Measurements from ENCODE around the gene INTS7. TPM values are rescaled to one million over a fixed set of nuclear protein-coding genes. Genes with fewer than 3 reads are reported as not detected.

The INTS7 gene
- polyA plus RNA-seq, 1 donor (not counting 4 experiments of a cell fraction or from before 2014, with no cell fraction given), result 27.2 TPM

GRCh38 chr1:212045981-212046380 lies 10.6 kb upstream of the INTS7 start:
- H3K4me3 ChIP-seq (ENCODE audit: control insufficient read depth in 2 of 3, extremely low read depth in 1 of 3, insufficient read depth in 2 of 3, low read depth in 1 of 3, low read length in 3 of 3), result no peak overlapping the region
- H3K27ac ChIP-seq (ENCODE audit: control insufficient read depth, insufficient read depth, low read length), result no peak overlapping the region
- H3K9ac ChIP-seq (ENCODE audit: control insufficient read depth, extremely low read depth, insufficient read depth, low read length), result no peak overlapping the region
- no peak for DNase-seq (ENCODE audit: low read depth, low spot score)
- no peaks in the 10 kb centered on the region for H3K4me1 ChIP-seq (ENCODE audit: control insufficient read depth, extremely low read depth, insufficient read depth, low read length)
- dilution Hi-C loops (cut with MboI; ENCODE audit: extremely low pct_ligation_motif_present, low sequenced_read_pairs), result no loop called here
- H3K9me1 ChIP-seq (ENCODE audit: control insufficient read depth, extremely low read depth, insufficient read depth, low read length), result no peaks in the 10 kb centered on the region
- TF ChIP-seq, protein P1, sequence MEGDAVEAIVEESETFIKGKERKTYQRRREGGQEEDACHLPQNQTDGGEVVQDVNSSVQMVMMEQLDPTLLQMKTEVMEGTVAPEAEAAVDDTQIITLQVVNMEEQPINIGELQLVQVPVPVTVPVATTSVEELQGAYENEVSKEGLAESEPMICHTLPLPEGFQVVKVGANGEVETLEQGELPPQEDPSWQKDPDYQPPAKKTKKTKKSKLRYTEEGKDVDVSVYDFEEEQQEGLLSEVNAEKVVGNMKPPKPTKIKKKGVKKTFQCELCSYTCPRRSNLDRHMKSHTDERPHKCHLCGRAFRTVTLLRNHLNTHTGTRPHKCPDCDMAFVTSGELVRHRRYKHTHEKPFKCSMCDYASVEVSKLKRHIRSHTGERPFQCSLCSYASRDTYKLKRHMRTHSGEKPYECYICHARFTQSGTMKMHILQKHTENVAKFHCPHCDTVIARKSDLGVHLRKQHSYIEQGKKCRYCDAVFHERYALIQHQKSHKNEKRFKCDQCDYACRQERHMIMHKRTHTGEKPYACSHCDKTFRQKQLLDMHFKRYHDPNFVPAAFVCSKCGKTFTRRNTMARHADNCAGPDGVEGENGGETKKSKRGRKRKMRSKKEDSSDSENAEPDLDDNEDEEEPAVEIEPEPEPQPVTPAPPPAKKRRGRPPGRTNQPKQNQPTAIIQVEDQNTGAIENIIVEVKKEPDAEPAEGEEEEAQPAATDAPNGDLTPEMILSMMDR (optimal IDR thresholded peaks at IDR 0.05 in 1 of 3, IDR thresholded peaks at IDR 0.05 in 1 of 3, conservative IDR thresholded peaks at IDR 0.05 in 1 of 3; ENCODE audit: extremely low read depth in 1 of 3, insufficient read depth in 2 of 3, low read length in 3 of 3), result no peak
- TF ChIP-seq EZH2 (IDR thresholded peaks at IDR 0.05; ENCODE audit: low read length), result no peak
- no peak overlapping the region for H2AFZ ChIP-seq (ENCODE audit: control insufficient read depth, low read length)
- H3K27me3 ChIP-seq (ENCODE audit: control insufficient read depth, extremely low read depth, insufficient read depth, low read length), result no peaks in the 10 kb centered on the region
- H3K4me2 ChIP-seq (ENCODE audit: control insufficient read depth, extremely low read depth, insufficient read depth, low read depth, low read length), result no peak overlapping the region
- FAIRE-seq, result no peak
- peaks cover 23% of the 10 kb centered on the region for H3K79me2 ChIP-seq (ENCODE audit: control insufficient read depth, insufficient read depth, low read length)
- H3K9me3 ChIP-seq (ENCODE audit: control insufficient read depth, low read depth, low read length), result no peaks in the 10 kb centered on the region
- H4K20me1 ChIP-seq (ENCODE audit: control insufficient read depth, extremely low read depth, insufficient read depth, low read length), result no peaks in the 10 kb centered on the region
- H3K36me3 ChIP-seq (ENCODE audit: control insufficient read depth in 2 of 2, extremely low read depth in 1 of 2, insufficient read depth in 2 of 2, low read length in 2 of 2), result no peaks in the 10 kb centered on the region

DNA sequence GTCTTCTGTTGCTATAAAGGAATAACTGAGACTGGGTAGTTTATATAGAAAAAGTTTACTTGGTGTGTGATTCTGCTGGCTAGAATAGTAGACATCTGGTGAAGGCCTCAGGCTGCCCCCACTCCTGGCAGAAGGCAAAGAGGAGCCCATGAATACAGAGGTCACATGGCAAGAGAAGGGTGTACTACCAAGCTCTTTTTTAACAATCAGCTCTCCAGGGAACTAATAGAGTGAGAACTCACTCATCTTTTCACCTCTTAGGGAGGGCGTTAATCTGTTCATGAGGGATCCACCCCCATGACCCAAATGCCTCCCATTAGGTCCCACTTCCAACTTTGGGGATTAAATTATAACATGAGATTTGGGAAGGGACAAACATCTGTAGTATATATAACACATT lies 9.5 kb upstream of the INTS7 start:
- no peaks in the 10 kb centered on the region for H3K36me3 ChIP-seq (ENCODE audit: control insufficient read depth in 2 of 2, extremely low read depth in 1 of 2, insufficient read depth in 2 of 2, low read length in 2 of 2)
- H3K79me2 ChIP-seq (ENCODE audit: control insufficient read depth, insufficient read depth, low read length), result peaks cover 34% of the 10 kb centered on the region
- no peak overlapping the region for H2AFZ ChIP-seq (ENCODE audit: control insufficient read depth, low read length)
- no peak for DNase-seq (ENCODE audit: low read depth, low spot score)
- H3K27me3 ChIP-seq (ENCODE audit: control insufficient read depth, extremely low read depth, insufficient read depth, low read length), result no peaks in the 10 kb centered on the region
- TF ChIP-seq EZH2 (IDR thresholded peaks at IDR 0.05; ENCODE audit: low read length), result no peak
- TF ChIP-seq, protein P1 (optimal IDR thresholded peaks at IDR 0.05 in 1 of 3, IDR thresholded peaks at IDR 0.05 in 1 of 3, conservative IDR thresholded peaks at IDR 0.05 in 1 of 3; ENCODE audit: extremely low read depth in 1 of 3, insufficient read depth in 2 of 3, low read length in 3 of 3), result no peak
- no peak for FAIRE-seq
- H3K4me3 ChIP-seq (ENCODE audit: control insufficient read depth in 2 of 3, extremely low read depth in 1 of 3, insufficient read depth in 2 of 3, low read depth in 1 of 3, low read length in 3 of 3), result no peak overlapping the region
- H3K9me1 ChIP-seq (ENCODE audit: control insufficient read depth, extremely low read depth, insufficient read depth, low read length), result no peaks in the 10 kb centered on the region
- H3K4me1 ChIP-seq (ENCODE audit: control insufficient read depth, extremely low read depth, insufficient read depth, low read length), result peaks cover 4% of the 10 kb centered on the region
- no peaks in the 10 kb centered on the region for H3K9me3 ChIP-seq (ENCODE audit: control insufficient read depth, low read depth, low read length)
- dilution Hi-C loops (cut with MboI; ENCODE audit: extremely low pct_ligation_motif_present, low sequenced_read_pairs), result no loop called here
- H3K27ac ChIP-seq (ENCODE audit: control insufficient read depth, insufficient read depth, low read length), result no peak overlapping the region
- no peak overlapping the region for H3K4me2 ChIP-seq (ENCODE audit: control insufficient read depth, extremely low read depth, insufficient read depth, low read depth, low read length)
- H4K20me1 ChIP-seq (ENCODE audit: control insufficient read depth, extremely low read depth, insufficient read depth, low read length), result no peaks in the 10 kb centered on the region
- no peak overlapping the region for H3K9ac ChIP-seq (ENCODE audit: control insufficient read depth, extremely low read depth, insufficient read depth, low read length)
